NCI-H345 treated with DMSO at 0.1 percent for 48 hours (cell line): Measurements from ENCODE around the gene ZNF883.
A peak's percentile ranks its signal among the peaks of the same experiment; 100 is the strongest.
"Not testable (repeated sequence)": the region's sequence is repeated elsewhere in the genome, so short reads cannot be mapped to it uniquely, and the experiment has no call there.

Source experiments
- DNase-seq: peaks from one replicate; lab custom pipeline; 2025; ENCODE audit not compliant: unreplicated experiment; lab: John Stamatoyannopoulos, UW

ZNF883 gene

GRCh38 chr9:113011911-113012381 is at the start of gene ZNF883:
Gene ZNF883 (minus strand): TSS chr9:113012192.
- DNase-seq = peak; percentile 27

DNA sequence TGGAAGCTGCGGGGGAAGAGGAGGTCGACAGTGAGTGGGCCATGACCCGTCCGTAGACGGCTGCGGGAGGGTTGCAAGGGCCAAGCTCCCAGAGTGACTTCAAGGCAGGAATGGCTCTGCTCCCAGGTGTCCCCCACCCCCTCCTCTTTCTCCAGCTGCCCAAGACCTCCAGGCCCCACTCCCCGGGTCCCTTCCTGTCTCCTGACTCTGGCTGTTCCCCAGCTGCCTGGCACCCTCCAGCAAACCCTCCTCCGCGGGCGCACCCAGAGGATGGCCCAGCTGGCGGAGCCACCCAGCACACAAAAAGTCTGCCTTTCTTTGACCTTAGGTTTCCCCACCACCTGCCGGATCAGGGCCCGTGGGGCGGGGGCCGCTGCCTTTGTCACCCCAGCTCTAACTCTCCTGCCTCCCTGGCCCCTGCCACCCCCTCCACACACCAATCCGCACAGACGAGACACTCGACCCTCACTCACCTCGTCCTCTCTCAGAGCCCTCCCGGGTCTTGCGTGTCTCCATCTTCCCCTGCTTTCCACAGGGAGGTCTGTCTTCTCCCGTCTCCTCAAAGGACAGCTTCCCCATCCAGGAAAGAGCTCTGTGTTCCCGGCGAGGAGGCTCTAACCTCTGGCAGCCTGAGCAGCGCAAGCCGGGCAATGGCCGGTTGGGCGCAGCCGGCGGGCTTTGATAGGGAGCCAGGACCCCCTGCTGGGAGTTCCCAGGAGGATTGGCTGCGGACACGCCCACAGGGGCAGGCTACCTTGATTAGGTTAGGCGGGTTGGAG is 49.3 kb upstream of the ZNF883 start:
- DNase-seq = not testable (repeated sequence)

GRCh38 chr9:113059581-113060284 is 47.7 kb upstream of the ZNF883 start:
- DNase-seq = peak; percentile 3

DNA sequence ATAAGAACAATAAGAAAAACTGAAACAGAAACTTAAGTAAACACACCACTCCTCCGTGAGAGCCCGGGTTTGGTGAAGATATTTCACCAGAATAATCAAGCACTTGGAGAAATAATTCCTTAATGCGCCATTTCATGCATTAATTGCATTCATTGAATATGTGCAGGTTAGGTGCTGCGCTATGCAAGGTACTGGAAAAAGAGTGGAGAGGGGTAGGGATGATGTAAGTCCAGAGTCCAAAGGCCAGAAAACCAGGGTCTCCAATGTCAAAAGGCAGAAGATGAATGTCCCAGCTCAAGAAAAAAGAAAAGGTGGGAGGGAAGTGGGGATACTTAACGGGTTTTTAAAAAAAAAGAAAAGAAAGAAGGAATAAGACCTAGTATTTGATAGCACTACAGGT is 45.2 kb upstream of the ZNF883 start:
- no peak for DNase-seq

- DNase-seq = peak; percentile 91
Observed at GRCh38 chr9:113056191-113057106, 44.5 kb upstream of the ZNF883 start, which contains the start of gene ZFP37. Gene ZFP37 (minus strand): TSS chr9:113056724. CDS start chr9:113056688, 36 bp downstream.

GRCh38 chr9:113042884-113043657 is 31.1 kb upstream of the ZNF883 start:
- DNase-seq = no peak

DNA sequence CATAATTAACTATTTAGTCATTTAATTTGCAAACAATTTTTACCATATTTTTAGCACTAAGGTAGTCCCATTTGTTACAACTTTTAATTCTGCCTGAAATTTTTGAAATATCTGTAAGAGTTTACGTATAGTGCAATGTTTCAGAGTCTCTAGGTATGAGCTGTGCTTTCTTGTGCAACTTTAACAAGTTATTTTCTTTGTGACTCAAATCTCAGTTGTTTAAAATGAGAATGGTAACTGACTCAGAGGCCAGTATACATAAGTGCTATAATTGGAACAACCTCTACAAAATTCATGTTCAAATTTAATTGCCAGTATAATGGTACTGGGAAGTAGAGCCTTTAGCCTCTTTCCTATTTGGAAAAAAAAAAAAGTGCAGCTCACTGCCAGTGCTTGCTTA is 14.2 kb upstream of the ZNF883 start:
- DNase-seq = no peak

DNA sequence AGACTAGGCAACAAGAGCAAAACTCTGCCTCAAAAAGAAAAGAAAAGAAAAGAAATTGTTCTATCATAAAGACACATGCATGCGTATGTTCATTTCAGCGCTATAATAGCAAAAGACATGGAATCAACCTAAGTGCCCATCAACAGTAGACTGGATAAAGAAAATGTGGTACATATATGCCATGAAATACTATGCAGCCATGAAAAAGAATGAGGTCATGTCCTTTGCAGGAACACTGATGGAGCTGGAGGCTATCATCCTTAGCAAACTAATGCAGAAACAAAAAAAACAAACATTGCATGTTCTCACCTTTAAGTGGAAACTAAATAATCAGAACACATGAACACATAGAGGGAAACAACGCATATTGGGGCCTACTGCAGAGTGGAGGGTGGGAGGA is 6.3 kb upstream of the ZNF883 start:
- DNase-seq = no peak

DNA sequence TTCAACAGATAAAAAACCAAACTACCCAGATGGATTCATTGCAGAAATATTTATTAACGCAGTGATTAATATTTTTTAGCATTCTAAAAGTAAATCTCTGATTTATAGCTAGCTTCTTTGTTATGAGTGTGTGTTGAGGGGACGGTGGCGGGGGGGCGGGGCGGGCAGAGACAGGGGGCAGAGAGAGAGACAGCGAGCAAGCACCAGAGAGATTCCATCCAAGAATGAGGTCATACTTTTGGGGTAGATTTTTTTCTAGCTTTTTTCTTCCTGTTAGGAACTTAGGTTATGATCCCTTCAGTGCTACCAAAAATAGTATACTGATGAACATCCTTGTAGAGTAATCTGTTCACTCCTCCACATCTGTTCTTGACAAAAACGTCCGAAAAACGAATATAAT is 500 bp upstream of the ZNF883 start:
- no peak for DNase-seq

- no peak for DNase-seq
Observed at GRCh38 chr9:113005777-113006176, 6.2 kb downstream of the ZNF883 start.

GRCh38 chr9:112997236-112997941 is 14.6 kb downstream of the ZNF883 start:
- no peak for DNase-seq

- no peak for DNase-seq
Observed at GRCh38 chr9:112971415-112971814, 40.6 kb downstream of the ZNF883 start.

GRCh38 chr9:112970939-112971338 is 41.1 kb downstream of the ZNF883 start:
- no peak for DNase-seq

- DNase-seq = no peak
Observed at GRCh38 chr9:112969730-112970129, 42.3 kb downstream of the ZNF883 start.

DNA sequence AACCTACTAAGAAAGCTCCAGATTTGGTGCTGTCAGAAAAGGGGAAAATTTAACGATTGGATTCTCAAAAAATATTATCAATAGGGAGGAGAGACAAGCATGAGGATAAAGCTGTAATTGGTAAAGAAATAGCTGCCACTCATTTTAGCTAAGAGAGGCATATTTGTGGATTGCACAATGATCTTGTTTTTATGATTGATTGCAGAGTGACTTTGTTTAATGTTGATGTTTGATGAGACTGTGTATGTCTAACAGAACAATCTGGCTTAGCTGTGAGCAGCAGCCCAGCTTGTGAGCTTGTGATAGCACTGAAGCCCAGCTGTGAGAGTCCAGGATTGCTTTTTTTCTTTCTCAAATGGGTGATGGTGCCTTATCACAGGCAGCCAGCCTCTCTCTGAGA is 56.4 kb downstream of the ZNF883 start:
- DNase-seq = no peak

DNA sequence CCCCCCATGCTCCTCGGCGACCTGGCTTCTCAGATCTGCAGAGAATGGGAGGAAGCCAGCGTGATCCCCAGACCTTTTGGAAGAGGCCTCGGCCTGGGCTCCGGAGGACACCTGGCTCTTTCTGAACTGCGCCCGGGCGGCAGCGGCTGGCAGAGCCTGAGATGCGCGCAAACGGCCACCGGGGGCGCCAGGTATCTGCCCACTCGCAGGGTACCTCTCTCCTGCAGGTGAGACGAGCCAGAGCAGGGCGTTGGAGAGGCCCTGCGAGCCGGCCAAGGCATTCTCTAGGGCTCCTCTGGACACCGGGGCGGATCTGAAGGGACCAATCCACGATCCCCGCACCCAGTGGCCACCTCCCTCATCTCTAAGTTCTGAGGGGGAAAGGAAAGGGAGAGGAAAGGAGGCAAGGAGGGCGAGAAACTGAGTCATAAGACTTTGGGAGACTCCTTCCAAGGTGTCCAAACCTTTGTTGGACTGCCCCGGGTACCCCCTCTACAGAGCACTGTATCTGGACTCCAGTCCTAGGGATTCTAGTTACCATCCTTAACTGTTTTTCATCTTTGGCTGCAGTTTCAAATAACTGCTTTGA is 66.3 kb downstream of the ZNF883 start:
- DNase-seq = no peak

DNA sequence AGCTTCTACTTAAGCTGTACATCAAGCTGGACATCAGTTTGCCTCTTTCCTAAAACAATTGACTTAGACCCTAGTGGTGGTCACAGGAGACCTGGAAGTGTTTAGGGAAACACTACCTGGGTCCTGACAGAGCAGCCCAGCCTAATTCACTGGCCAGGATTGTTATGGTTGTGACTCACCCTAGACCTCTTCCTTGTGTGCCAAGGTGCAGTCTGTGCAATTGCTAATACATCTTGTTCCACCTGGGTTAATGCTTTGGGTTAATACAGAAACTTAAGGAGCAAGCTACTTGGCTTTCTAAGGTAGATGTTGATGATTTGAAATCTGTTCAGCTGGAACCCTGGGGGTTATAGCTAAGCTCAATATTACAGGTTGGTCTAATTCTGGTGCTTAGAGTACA is 72.6 kb downstream of the ZNF883 start:
- no peak for DNase-seq

- no peak for DNase-seq
Observed at GRCh38 chr9:112933696-112934095, 78.3 kb downstream of the ZNF883 start.

- peak; percentile 47 for DNase-seq
Observed at GRCh38 chr9:112925058-112925641, 86.8 kb downstream of the ZNF883 start.
